ENCODE results near the gene PIWIL4.

The PIWIL4 gene

DNA sequence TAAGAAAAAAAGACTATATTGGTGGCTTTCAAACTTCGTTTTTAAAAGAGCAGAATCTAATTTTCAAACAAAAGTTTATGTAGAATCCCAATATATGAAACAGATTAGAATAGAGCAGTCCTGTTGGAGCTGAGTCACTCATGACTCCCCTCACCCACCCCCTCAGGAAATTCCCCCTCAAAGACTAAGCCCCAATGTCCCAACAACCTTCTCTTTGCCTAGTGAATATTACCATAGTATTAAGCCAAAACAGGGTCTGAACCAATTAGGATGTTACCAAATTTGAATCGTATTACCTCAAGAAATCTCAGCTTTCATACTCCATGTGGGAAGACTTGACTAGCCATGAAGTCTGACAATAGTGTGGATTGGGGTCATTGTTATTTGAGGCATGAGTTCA, 7.8 kb upstream of the PIWIL4 start:
- Histone ChIP-seq H3K27ac (ENCODE audit: low read length, poor library complexity, severe bottlenecking) (no peak overlapping the region), H3K4me1 (ENCODE audit: control insufficient read depth, insufficient read depth, low read depth, low read length) (peaks cover 4% of the 10 kb centered on the region), H2AK5ac (ENCODE audit: low read length, severe bottlenecking) (no peak overlapping the region), H2BK15ac (ENCODE audit: low read depth, poor library complexity, severe bottlenecking) (no peak overlapping the region), H3K4me3 (ENCODE audit: insufficient read depth in 1 of 2, low read depth in 1 of 2, low read length in 2 of 2) (no peak overlapping the region), H2BK12ac (ENCODE audit: low read length in 2 of 2) (no peak overlapping the region), H3K79me1 (replicated peaks; ENCODE audit: low read length, poor library complexity, severe bottlenecking) (no peaks in the 10 kb centered on the region), H3K36me3 (ENCODE audit: control insufficient read depth in 1 of 2, insufficient read depth in 2 of 2, low read depth in 1 of 2, low read length in 2 of 2) (no peaks in the 10 kb centered on the region), H3K4me2 (ENCODE audit: low read length, poor library complexity, severe bottlenecking) (no peak overlapping the region), H2BK5ac (ENCODE audit: low read depth, low read length, poor library complexity, severe bottlenecking) (no peak overlapping the region), H3K9ac (ENCODE audit: low read length) (no peak overlapping the region), H3K9me3 (ENCODE audit: control insufficient read depth, low read length) (no peaks in the 10 kb centered on the region), H2BK120ac (ENCODE audit: low read depth, low read length) (no peak overlapping the region), H4K91ac (ENCODE audit: low read length) (no peak overlapping the region), H3K4ac (ENCODE audit: low read depth in 1 of 2, low read length in 2 of 2) (no peak overlapping the region), H2AFZ (ENCODE audit: low read depth, low read length) (no peak overlapping the region), H4K8ac (ENCODE audit: low read length) (no peak overlapping the region), H3K27me3 (ENCODE audit: control insufficient read depth in 1 of 2, insufficient read depth in 1 of 2, low read length in 2 of 2) (no peaks in the 10 kb centered on the region), H3K18ac (ENCODE audit: low read depth in 1 of 2, low read length in 2 of 2) (no peak overlapping the region), H3K14ac (ENCODE audit: low read length in 2 of 2) (no peak overlapping the region), H3K23ac (ENCODE audit: low read length in 2 of 2) (no peak overlapping the region)
- no peak for DNase-seq
- WGBS: 100% methylated on average over 1 of the region's 2 CpGs

DNA sequence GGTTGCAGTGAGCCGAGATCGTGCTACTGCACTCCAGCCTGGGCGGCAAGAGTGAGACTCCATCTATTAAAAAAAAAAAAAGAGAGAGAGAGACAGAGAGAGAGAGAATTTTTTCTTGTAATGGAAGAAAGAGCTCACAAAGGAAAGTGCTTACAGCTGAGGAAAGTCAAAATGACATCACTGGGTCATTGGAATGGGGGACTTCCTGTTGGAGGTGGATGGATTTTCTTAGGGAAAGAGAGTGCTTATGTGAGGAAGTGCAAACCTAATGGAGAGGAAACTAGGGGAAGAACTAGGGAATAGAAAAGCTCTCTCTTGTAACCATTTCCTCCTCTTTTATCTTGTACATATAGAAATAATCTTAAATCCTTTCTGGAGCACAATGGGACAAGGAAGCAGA, 6.3 kb upstream of the PIWIL4 start:
- Histone ChIP-seq H3K9me3 (ENCODE audit: control insufficient read depth, low read length) (no peaks in the 10 kb centered on the region), H3K14ac (ENCODE audit: low read length in 2 of 2) (no peak overlapping the region), H3K27me3 (ENCODE audit: control insufficient read depth in 1 of 2, insufficient read depth in 1 of 2, low read length in 2 of 2) (no peaks in the 10 kb centered on the region), H3K36me3 (ENCODE audit: control insufficient read depth in 1 of 2, insufficient read depth in 2 of 2, low read depth in 1 of 2, low read length in 2 of 2) (no peaks in the 10 kb centered on the region), H3K18ac (ENCODE audit: low read depth in 1 of 2, low read length in 2 of 2) (no peak overlapping the region), H3K4ac (ENCODE audit: low read depth in 1 of 2, low read length in 2 of 2) (no peak overlapping the region), H3K23ac (ENCODE audit: low read length in 2 of 2) (no peak overlapping the region), H2BK15ac (ENCODE audit: low read depth, poor library complexity, severe bottlenecking) (no peak overlapping the region), H2BK120ac (ENCODE audit: low read depth, low read length) (no peak overlapping the region), H2AFZ (ENCODE audit: low read depth, low read length) (no peak overlapping the region), H2BK5ac (ENCODE audit: low read depth, low read length, poor library complexity, severe bottlenecking) (no peak overlapping the region), H4K91ac (ENCODE audit: low read length) (no peak overlapping the region), H3K4me2 (ENCODE audit: low read length, poor library complexity, severe bottlenecking) (no peak overlapping the region), H4K8ac (ENCODE audit: low read length) (no peak overlapping the region), H3K27ac (ENCODE audit: low read length, poor library complexity, severe bottlenecking) (no peak overlapping the region), H2BK12ac (ENCODE audit: low read length in 2 of 2) (no peak overlapping the region), H3K4me1 (ENCODE audit: control insufficient read depth, insufficient read depth, low read depth, low read length) (peaks cover 4% of the 10 kb centered on the region), H3K9ac (ENCODE audit: low read length) (no peak overlapping the region), H3K4me3 (ENCODE audit: insufficient read depth in 1 of 2, low read depth in 1 of 2, low read length in 2 of 2) (no peak overlapping the region), H3K79me1 (replicated peaks; ENCODE audit: low read length, poor library complexity, severe bottlenecking) (no peaks in the 10 kb centered on the region), H2AK5ac (ENCODE audit: low read length, severe bottlenecking) (no peak overlapping the region)
- 100% methylated on average over 3 of the region's 3 CpGs for WGBS
- no peak for DNase-seq

DNA sequence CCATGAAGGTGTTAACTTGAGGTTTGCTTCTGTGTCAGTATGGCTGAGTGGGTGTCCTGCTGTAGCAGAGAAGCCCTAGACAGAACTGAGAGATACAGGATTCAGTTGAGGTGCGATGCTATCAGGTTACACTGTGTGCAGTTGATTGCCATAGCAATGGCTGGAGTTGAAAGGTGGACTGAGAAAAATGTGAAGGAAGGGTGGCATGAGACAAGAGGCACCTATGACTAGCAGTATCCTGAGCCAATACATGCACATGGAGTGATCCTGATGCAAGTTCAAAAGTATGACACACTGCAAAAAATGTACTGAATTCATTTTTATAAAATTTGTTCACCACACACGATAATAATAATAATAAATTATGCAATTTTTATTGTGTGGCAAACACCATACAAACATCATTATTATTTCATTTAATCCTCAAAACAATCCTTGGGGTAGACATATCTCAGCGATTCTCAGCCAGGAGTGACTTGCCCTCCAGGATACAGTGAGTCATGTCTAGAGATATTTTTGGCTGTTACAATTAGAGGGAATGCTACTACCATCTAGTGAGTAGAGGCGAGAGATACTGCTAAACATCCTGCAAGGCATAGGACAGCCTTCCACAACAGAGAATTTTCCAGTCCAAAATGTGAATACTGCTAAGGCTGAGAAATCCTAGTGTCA, 3.9 kb upstream of the PIWIL4 start:
- Histone ChIP-seq H3K9me3 (ENCODE audit: control insufficient read depth, low read length) (no peaks in the 10 kb centered on the region), H3K14ac (ENCODE audit: low read length in 2 of 2) (no peak overlapping the region), H3K4me2 (ENCODE audit: low read length, poor library complexity, severe bottlenecking) (no peak overlapping the region), H2BK120ac (ENCODE audit: low read depth, low read length) (no peak overlapping the region), H4K8ac (ENCODE audit: low read length) (peak overlapping the region; percentile 40), H3K36me3 (ENCODE audit: control insufficient read depth in 1 of 2, insufficient read depth in 2 of 2, low read depth in 1 of 2, low read length in 2 of 2) (no peaks in the 10 kb centered on the region), H3K9ac (ENCODE audit: low read length) (peak overlapping the region; percentile 48), H2BK15ac (ENCODE audit: low read depth, poor library complexity, severe bottlenecking) (no peak overlapping the region), H2AK5ac (ENCODE audit: low read length, severe bottlenecking) (peak overlapping the region; percentile 23), H2BK12ac (ENCODE audit: low read length in 2 of 2) (no peak overlapping the region), H3K4me3 (ENCODE audit: insufficient read depth in 1 of 2, low read depth in 1 of 2, low read length in 2 of 2) (no peak overlapping the region), H3K4ac (ENCODE audit: low read depth in 1 of 2, low read length in 2 of 2) (no peak overlapping the region), H2BK5ac (ENCODE audit: low read depth, low read length, poor library complexity, severe bottlenecking) (no peak overlapping the region), H4K91ac (ENCODE audit: low read length) (peak overlapping the region; percentile 22), H3K27me3 (ENCODE audit: control insufficient read depth in 1 of 2, insufficient read depth in 1 of 2, low read length in 2 of 2) (no peaks in the 10 kb centered on the region), H3K4me1 (ENCODE audit: control insufficient read depth, insufficient read depth, low read depth, low read length) (peaks cover 5% of the 10 kb centered on the region), H3K27ac (ENCODE audit: low read length, poor library complexity, severe bottlenecking) (no peak overlapping the region), H3K79me1 (replicated peaks; ENCODE audit: low read length, poor library complexity, severe bottlenecking) (no peaks in the 10 kb centered on the region), H2AFZ (ENCODE audit: low read depth, low read length) (no peak overlapping the region), H3K23ac (ENCODE audit: low read length in 2 of 2) (no peak overlapping the region), H3K18ac (ENCODE audit: low read depth in 1 of 2, low read length in 2 of 2) (no peak overlapping the region)
- 67% methylated on average over 2 of the region's 4 CpGs for WGBS
- peak; percentile 67 for DNase-seq

DNA sequence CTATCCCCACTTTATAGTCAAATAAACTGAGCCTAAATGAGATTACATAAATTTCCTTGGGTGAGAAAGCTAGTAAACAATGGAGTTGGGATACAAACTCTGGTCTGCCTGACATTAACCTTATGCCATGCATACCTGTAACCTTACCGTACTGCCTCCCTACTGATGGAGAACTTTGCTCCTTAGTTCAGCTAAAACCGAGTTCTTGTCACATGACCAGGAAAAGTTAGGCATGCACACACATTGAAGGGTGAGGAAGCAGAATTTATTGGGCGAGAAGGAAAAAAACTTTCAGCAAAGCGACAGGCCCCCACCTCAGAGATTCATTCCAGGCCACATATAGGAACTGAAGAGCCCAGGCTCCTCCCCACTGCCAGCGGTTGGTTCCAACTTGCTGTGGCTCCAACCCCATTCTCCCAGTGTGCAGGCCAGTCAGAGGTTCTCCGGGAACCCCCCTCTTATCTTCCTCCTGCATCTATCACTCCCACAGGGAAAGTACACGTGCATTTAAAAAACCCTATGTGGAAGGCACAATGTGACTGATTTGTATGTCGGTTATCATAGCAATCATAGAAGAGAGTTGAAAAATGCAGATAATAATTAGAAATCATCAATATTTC, 3.2 kb upstream of the PIWIL4 start:
- peaks cover 5% of the 10 kb centered on the region for H3K4me1 ChIP-seq (ENCODE audit: control insufficient read depth, insufficient read depth, low read depth, low read length)
- H4K91ac ChIP-seq (ENCODE audit: low read length): no peak overlapping the region
- no peak overlapping the region for H3K4ac ChIP-seq (ENCODE audit: low read depth in 1 of 2, low read length in 2 of 2)
- H2BK5ac ChIP-seq (ENCODE audit: low read depth, low read length, poor library complexity, severe bottlenecking): no peak overlapping the region
- no peak overlapping the region for H2BK15ac ChIP-seq (ENCODE audit: low read depth, poor library complexity, severe bottlenecking)
- H3K23ac ChIP-seq (ENCODE audit: low read length in 2 of 2): no peak overlapping the region
- DNase-seq: no peak
- no peak overlapping the region for H2AFZ ChIP-seq (ENCODE audit: low read depth, low read length)
- H3K27ac ChIP-seq (ENCODE audit: low read length, poor library complexity, severe bottlenecking): no peak overlapping the region
- no peak overlapping the region for H4K8ac ChIP-seq (ENCODE audit: low read length)
- no peaks in the 10 kb centered on the region for H3K79me1 ChIP-seq (replicated peaks; ENCODE audit: low read length, poor library complexity, severe bottlenecking)
- H3K14ac ChIP-seq (ENCODE audit: low read length in 2 of 2): no peak overlapping the region
- H3K4me2 ChIP-seq (ENCODE audit: low read length, poor library complexity, severe bottlenecking): no peak overlapping the region
- 78% methylated on average over 7 of the region's 8 CpGs for WGBS
- no peaks in the 10 kb centered on the region for H3K9me3 ChIP-seq (ENCODE audit: control insufficient read depth, low read length)
- H2BK120ac ChIP-seq (ENCODE audit: low read depth, low read length): no peak overlapping the region
- no peaks in the 10 kb centered on the region for H3K36me3 ChIP-seq (ENCODE audit: control insufficient read depth in 1 of 2, insufficient read depth in 2 of 2, low read depth in 1 of 2, low read length in 2 of 2)
- H3K9ac ChIP-seq (ENCODE audit: low read length): peak overlapping the region; percentile 48
- H3K18ac ChIP-seq (ENCODE audit: low read depth in 1 of 2, low read length in 2 of 2): no peak overlapping the region
- no peak overlapping the region for H3K4me3 ChIP-seq (ENCODE audit: insufficient read depth in 1 of 2, low read depth in 1 of 2, low read length in 2 of 2)
- no peak overlapping the region for H2BK12ac ChIP-seq (ENCODE audit: low read length in 2 of 2)
- H3K27me3 ChIP-seq (ENCODE audit: control insufficient read depth in 1 of 2, insufficient read depth in 1 of 2, low read length in 2 of 2): no peaks in the 10 kb centered on the region
- no peak overlapping the region for H2AK5ac ChIP-seq (ENCODE audit: low read length, severe bottlenecking)

Data from mesenchymal stem cell (in vitro differentiated cells and primary cell).